GM19452 (cell line): Measurements from ENCODE around the gene MIA.
A peak's percentile ranks its signal among the peaks of the same experiment; 100 is the strongest.
"Not testable (repeated sequence)": the region's sequence is repeated elsewhere in the genome, so short reads cannot be mapped to it uniquely, and the experiment has no call there.

Experiments
- ATAC-seq: cut with Tn5 transposase; IDR thresholded peaks from one replicate; pipeline ENCODE4 v1.9.1; 2021; ENCODE audit not compliant: unreplicated experiment

The MIA gene

GRCh38 chr19:40777937-40778705, 2.8 kb downstream of the MIA start, which contains the start of gene RAB4B:
TSS of gene RAB4B (plus strand) at chr19:40778247. CDS start at chr19:40778376, 129 bp downstream.
- ATAC-seq, result peak; percentile 57

GRCh38 chr19:40778706-40779284, 3.5 kb downstream of the MIA start:
- ATAC-seq, result no peak

DNA sequence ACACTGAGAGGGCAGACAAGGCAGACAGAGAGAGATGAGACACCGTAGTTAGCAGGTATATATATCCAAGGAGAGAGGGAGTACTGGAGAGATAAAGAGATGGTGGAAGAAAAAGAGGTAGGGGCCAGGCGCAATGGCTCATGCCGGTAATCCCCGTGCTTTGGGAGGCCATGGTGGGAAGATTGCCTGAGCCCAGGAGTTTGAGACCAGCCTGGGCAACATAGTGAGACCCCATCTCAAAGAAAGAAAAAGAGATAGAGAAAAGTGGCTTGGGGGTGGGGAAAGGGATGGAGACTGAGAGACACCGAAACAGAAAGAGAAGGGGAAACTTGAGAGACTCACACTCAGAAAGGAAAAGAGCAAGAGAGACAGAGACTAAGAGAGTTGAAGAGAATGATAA, 5.3 kb downstream of the MIA start:
- ATAC-seq, result no peak

DNA sequence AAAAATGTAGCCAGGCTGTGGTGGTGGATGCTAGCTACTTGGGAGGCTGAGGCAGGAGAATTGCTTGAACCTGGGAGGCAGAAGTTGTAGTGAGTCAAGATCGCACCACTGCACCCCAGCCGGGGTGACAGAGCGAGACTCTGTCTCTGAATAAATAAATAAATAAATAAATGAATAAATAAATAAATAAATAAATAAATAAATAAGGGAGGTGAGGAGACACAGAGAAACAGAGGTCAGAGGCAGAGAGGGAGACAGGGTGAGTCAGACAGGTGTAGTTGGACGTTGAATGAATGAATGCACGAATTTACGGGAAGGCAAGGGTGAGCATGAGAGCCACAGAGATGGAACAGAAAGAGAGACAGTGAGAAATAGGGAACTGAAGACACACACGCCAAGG, 5.8 kb downstream of the MIA start:
- no peak for ATAC-seq

DNA sequence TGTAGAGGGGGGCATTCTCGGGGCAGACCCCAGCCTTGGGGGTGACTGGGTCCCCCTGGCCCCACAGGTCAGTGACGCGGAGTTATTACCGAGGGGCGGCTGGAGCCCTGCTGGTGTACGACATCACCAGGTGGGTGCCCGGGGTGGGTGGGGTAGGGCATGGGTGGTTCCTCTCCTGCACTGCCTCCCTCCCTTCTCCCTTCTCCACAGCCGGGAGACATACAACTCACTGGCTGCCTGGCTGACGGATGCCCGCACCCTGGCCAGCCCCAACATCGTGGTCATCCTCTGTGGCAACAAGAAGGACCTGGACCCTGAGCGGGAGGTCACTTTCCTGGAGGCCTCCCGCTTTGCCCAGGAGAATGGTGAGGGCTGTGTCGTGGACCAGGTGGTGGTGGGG, 8.4 kb downstream of the MIA start:
- ATAC-seq, result no peak

DNA sequence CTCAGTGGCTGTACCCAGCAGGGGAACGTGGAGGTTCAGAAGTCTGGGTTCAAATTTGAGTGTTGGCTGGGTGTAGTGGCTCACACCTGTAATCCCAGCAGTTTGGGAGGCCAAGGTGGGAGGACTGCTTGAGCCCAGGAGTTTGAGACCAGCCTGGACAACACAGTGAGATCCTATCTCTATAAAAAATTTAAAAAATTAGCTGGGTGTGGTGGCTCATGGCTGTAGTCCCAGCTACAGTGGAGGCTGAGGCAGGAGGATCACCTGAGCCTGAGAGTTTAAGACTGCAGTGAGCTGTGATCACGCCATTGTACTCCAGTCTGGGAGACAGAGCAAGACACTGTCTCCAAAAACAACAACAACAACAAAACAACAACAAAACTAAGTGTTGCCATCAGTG, 8.8 kb downstream of the MIA start:
- ATAC-seq, result not testable (repeated sequence)

- no peak for ATAC-seq
Observed at GRCh38 chr19:40785526-40785925, 10.2 kb downstream of the MIA start.

DNA sequence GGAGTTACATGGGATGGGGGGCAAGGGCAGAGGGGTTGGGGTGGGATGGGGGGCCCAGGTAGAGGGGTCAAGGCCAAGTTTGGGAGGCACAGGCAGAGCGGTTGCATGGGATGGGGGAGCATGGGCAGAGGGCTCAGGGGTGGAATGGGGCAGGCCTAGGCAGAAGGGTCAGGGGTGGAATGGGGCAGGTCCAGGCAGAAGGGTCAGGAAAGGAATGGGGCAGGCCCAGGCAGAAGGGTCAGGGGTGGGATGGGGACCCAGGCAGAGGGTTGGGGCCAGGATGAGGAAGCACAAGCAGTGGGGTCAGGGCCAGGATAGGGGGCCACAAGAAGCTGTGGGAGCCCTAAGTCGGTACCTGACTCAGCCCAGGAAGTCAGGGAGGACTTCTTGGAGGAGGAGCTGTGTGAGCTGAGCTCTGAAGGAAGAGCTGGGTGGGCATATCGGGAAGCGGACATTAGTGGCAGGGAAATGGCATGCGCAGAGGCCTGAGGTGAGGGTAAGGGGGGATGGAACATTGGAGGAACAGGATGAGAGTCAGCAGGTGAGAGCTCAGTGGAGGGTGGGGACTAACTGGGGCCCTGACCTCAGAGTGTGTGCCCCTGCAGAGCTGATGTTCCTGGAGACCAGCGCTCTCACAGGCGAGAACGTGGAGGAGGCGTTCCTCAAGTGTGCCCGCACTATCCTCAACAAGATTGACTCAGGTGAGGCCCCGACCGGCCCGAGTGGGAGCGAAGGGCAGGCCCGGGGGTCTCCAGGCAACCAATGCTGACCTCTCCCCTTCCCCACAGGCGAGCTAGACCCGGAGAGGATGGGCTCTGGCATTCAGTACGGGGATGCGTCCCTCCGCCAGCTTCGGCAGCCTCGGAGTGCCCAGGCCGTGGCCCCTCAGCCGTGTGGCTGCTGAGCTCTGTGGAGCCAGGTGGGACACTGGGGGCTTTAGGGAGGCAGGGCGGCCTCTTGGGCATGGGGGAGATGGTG, 11.0 kb downstream of the MIA start:
- ATAC-seq, result no peak

DNA sequence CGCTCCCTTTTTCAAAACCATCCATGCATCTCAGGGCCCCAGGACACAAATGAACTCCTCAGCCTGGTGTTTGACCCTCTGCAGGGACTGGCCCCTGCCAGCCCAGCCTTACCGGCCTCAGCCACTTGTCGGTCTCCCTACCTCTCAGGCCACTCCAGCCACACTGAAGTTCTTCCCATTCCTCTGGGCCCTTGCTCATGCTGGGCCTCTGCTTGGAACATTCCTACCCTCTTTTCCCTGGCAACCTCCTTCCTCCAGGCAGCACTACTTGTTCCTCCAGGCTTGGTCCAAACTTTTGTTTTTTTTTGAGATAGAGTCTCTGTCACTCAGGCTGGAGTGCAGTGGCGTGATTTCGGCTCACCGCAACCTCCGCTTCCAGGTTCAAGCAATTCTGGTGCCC, 16.0 kb downstream of the MIA start:
- no peak for ATAC-seq

DNA sequence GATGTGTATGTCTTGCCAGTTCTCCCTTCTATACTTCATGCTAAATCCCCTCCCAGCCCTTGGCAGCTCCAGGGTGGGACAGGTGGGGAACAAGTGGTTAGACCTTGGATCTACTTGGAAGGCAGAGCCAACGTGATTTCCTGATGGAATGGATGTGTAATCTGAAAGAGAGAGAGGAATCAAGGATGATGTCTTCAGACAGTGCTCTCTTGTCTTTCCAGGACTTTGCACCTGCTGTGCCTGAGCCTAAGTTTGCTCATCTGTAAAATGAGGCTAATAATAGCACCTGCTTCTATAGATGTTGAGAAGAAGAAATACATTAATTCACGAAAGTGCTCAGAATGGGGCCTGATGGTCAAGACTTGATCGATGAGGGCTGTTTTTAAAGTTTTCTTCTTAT, 16.7 kb downstream of the MIA start:
- no peak for ATAC-seq

DNA sequence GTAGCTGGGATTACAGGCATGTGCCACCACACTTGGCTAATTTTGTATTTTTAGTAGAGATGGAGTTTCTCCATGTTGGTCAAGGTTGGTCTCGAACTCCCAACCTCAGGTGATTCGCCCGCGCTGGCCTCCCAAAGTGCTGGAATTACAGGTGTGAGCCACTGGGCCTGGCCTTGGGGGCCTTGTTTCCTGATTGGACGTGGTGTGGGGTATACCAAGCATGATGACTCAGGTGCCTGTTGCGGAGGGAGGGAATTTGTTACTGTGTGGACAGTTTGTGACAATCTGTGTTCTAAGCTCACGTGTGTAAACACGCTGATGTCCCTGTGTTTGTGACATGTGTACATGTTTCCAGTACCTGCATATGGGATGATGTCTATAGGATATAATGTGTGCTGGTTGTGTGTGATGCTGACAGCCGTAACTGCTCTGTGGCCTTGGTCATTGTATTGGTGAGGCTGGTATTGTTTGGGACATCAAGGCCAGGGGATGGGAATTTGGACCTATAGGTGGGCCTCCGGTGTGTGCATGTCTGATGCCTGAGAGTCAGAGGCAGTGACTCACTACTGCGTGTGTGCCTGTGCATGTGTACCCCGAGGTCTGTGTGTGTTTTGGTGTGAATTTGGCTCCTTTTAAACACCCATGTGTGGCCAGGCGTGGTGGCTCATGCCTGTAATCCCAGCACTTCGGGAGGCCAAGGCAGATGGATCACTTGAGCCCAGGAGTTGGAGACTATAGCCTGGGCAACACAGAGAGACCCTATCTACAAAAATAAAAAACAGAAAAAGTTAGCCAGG, 22.0 kb downstream of the MIA start:
- no peak for ATAC-seq

- ATAC-seq, result no peak
Observed at GRCh38 chr19:40797963-40798682, 22.8 kb downstream of the MIA start.

GRCh38 chr19:40798683-40799557, 23.6 kb downstream of the MIA start, which contains the start of gene EGLN2:
TSS of gene EGLN2 (plus strand) at chr19:40799191. CDS start at chr19:40800573, 1,382 bp downstream.
- peak; percentile 63 for ATAC-seq

DNA sequence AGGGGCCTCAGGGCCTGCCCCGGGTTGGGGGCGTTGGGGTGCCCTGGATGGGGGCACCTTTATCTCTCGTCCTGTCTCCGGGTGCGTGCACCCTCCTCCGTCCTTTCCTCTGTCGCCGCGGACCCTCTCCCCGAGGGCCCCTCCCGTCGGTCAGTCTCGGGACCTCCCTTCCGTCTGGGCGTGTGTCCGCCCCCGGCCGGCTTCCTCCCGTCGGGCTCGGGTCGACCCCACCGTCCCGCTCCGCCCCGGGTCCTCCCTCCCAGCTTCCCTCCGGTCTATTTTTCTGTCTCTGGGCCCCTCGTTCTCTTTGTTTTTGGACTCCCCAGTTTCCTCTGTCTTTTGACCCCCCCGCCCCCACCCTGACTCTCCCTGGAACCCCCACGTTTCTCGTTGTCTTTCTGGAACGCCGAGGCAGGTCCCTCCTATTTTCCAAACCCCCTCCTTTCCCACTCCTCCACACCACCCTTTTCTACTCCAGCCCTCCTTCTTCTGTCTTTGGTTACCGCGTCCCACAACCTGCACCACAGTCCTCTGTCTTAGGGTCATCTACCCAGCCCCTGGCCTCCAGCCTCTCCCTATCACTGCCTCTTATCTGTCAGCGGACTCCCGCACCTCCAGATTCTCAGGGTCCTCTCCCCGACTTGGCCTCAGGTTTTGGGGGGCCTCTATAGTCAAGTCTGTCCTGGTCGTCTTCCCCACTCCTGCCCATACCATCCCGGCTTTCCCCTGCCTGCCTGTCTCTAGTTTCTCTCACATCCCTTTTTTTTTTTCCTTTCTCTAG, 24.4 kb downstream of the MIA start:
- no peak for ATAC-seq

GRCh38 chr19:40800339-40800996, 25.1 kb downstream of the MIA start:
- ATAC-seq, result no peak

- no peak for ATAC-seq
Observed at GRCh38 chr19:40800997-40801377, 25.7 kb downstream of the MIA start.

DNA sequence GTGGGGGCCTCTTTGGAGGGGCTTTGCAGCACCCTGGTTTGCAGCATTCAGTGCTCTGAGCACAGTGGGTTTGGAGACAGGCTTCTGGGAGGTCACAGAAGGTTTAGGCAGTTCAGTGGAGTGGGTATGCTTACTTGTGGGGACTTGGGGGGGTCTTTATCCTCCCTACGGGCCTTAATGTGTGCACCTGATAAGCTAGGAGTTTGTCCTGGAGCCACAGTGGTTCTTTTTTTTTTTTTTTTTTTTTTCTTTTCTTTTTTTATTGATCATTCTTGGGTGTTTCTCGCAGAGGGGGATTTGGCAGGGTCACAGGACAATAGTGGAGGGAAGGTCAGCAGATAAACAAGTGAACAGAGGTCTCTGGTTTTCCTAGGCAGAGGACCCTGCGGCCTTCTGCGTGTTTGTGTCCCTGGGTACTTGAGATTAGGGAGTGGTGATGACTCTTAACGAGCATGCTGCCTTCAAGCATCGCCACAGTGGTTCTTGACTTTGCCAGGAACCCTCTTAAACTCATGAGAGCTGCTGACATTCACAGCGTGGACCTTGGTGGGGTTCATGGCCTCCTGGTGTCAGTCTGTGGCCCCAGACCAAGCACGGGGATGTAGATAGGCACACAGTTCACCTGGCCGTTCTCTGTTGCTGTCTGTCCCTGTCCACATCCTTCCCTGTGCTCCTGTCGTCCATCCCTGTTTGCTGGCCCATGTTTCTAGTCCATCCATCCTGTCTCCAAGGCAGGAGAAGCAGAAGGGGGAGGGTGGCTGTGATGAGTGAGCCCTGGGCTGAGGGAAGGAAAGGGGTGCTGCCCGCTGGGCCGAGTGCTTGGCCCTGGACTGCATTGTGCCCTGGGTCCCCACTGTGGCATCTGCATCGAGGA, 26.3 kb downstream of the MIA start:
- no peak for ATAC-seq
